GM19372 (cell line): ENCODE measurements around the gene ATG4D.
A peak's percentile ranks its signal among the peaks of the same experiment; 100 is the strongest.
"Not testable (repeated sequence)": the region's sequence is repeated elsewhere in the genome, so short reads cannot be mapped to it uniquely, and the experiment has no call there.

Experiments
- ATAC-seq: cut with Tn5 transposase; IDR thresholded peaks from one replicate; pipeline ENCODE4 v1.9.1; 2021; ENCODE audit warnings: mild to moderate bottlenecking, low read depth, moderate library complexity; ENCODE audit not compliant: unreplicated experiment

The ATG4D gene

GRCh38 chr19:10550336-10550735 lies 6.6 kb downstream of the ATG4D start:
- no peak for ATAC-seq

DNA sequence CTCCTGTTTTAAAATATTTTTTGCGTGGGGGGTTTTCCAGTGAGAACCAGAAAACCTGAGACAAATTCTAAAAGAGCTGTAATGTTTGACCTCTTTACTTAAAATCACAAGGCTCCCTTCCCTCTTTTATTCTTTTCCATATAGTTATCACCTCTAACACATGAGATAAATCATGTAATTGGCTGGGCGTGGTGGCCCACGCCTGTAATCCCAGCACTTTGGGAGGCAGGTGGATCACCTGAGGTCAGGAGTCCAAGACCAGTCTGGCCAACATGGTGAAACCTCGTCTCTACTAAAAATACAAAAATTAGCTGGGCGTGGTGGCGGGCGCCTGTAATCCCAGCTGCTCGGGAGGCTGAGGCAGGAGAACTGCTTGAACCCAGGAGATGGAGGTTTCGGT lies 7.3 kb downstream of the ATG4D start:
- ATAC-seq: not testable (repeated sequence)

- ATAC-seq: no peak
These were observed 8.1 kb downstream of the ATG4D start for GRCh38 chr19:10551698-10552301.

GRCh38 chr19:10552510-10553053 lies 8.9 kb downstream of the ATG4D start:
- no peak for ATAC-seq

- no peak for ATAC-seq
These were observed 9.5 kb downstream of the ATG4D start for GRCh38 chr19:10553087-10553667.

DNA sequence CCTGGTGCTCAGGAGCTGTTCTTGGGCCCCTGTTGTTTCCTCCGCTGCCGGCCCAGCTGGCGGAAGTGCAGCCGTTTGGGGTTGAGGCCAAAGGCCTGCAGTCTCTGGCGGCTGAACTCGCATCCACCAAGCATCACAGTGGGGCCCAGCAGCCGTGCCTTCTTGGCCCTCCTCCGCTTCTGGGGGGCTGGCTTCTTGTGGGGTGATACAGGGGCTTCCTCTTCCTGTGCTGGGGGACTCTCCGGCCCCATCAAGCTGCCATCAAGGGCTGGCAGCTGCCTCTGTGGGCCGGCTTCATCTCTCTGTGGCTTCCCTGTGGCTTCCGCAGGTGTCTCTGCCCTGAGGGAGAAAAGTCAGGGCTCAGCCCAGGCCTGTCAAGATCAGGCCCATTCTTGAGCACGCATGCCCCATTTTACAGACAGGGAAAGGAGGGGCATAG lies 10.3 kb downstream of the ATG4D start:
- no peak for ATAC-seq

GRCh38 chr19:10554760-10555609 lies 11.3 kb downstream of the ATG4D start:
- ATAC-seq: no peak

- no peak for ATAC-seq
These were observed 11.9 kb downstream of the ATG4D start for GRCh38 chr19:10555610-10555973.

DNA sequence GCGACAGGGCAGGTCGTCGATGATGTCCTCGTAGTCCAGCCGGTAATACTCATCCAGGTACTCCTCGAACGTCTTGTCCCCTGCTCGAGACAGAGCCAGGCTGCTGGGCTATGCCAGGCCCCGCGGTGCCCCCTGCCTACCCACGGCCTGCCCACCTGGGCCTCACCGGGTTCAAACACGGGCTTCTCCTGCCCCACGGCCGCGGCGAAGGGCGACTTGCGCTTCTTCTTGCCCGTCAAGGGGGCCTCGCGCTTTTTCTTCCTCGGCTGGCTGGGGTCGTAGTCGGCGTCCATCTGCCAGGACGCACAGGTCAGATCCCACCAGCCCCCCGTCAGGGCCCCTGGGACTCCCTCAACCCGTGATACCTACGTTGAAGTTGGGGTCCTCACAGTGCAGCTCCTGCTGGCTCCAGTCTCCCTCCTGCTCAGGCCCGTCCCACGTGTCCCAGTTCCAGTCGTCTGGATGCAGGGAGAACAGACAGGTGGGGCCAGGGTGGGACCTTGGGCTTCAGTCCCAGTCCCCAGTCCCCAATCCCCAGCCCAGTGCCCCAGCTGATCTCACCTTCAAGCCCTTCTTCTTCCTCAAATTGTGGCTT lies 14.0 kb downstream of the ATG4D start:
- no peak for ATAC-seq

DNA sequence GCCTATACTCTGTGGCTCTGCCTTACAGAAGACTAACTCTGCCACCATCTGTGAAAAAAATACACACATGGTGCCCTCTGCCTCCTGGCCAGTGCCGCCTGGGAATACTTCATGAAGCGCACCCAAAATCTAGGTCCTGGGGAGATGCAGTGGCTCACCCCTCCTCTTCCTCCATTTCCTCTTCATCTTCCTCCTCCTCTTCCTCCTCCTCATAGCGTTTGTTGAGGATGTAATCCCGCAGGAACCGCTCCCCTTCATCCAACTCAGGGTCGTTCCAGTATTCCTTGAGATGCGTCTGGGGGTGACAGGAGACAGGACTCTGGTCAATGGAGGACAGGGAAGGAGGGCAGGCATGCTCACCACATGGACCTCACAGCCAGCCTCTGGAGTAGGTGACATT lies 16.4 kb downstream of the ATG4D start:
- ATAC-seq: no peak

DNA sequence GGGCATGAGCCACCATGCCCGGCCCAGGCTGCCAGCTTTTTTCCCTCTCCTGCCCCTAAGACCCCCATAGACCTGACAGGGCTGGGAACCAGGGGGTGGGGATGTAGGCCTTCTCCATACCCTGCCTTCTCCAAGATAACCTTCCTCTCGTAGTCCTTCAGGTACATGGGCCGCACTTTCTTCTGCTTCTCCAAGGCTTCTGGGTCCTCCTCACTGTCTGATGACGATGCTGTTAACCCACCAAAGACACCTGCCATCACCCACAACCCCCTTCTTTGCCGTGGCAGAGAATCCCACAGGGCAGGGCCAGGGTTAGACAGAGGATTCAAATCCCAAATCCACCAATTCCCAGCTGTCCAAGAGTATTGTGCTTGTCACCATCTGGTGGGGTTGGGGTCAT lies 18.9 kb downstream of the ATG4D start:
- ATAC-seq: no peak

DNA sequence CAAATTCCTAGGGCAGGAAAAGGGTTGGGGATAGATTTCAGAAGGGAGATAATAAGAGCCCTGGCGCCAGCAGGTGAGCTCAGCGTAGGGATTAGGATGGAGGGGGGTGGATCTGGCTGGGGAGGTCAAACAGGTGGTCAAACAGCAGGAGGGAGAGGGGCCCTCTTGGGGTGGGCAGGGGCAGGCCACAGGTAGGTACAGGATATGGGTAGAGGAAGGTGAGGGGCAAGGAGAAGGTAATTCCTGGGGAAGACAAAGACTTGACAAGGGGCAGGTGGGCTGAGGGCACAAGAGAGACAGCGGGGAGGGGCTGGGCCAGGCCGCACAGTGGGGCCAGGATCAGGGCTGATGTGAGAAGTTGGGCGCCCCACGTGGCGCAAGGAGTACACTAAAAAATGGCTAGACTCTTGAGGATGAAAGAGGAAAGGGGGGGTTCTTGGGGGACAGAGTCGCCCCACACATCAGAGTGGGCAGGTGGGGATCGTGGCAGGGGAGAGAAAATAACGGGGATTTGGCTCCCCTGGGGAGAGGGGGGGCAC lies 21.4 kb downstream of the ATG4D start:
- ATAC-seq: no peak

GRCh38 chr19:10565567-10566407 lies 22.1 kb downstream of the ATG4D start, which contains the start of gene KRI1:
TSS of gene KRI1 (minus strand) at chr19:10566010. CDS start at chr19:10565999, 11 bp downstream.
- peak; percentile 50 for ATAC-seq

DNA sequence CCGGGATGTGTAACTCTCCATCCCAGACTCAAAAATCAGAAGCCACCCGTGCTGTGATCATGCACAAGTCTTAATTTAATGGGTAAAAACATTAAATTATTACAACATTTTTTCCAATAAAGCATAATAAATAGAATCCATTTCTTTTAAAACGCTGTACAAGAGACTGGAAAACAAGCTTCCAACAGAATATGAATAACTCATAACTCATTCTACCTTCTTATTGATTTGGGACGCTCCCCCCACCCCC lies 22.6 kb downstream of the ATG4D start:
- ATAC-seq: no peak

GRCh38 chr19:10566658-10567410 lies 23.1 kb downstream of the ATG4D start:
- no peak for ATAC-seq

DNA sequence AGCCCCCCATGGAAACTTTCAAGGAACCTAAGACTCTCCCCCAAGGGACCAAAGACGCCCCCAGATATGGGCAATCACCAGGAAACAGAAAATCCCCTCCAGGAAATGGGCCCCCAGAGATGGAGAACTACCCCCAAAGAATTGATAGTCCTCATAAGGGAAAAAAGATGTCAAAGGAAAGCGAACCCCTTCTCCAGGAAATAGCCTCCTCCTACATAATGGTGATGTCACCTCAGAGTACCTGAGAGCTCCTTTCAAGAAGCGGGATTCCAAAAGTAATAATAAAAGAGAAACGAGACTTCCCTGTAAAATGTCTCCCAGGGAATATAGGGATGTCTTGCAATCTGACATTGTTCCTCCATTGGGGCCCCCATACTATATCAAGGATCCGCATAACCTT lies 24.0 kb downstream of the ATG4D start:
- no peak for ATAC-seq

DNA sequence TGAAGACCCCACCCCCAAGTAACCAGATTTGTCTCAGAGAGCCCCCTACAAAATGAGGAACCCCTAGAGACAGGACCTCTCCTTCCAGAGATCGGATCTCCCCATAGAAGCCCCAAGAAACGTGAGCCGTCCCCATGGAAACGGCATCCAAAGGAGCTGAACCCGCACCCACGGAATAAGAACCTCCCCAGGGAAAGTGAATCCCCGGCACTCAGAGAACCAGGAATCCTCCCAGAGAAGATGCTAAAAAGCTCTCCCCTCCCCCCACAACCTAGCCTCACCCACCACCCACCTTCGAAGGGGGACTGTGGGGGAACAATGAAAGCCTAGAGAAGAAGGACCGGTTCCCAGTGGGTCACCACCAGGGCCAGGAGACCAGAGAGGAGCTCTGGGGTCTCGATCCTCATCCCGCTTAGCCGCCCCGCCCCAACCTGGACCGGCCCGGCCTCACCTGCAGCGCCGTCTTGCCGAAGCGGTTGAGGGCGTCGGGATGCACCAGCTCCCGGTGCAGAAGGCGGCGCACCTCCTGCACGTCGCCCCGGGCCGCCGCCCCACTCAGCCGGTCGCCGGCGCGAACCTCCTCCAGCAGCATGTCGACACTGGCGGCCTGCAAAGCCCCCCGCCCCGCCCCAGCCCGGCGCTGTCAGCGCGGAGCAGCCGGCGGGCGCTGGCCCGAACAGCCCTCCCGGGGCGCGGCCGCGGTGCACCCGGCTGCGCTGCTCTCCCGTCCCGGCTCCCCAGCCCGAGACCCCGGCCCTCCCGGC lies 24.5 kb downstream of the ATG4D start:
- no peak for ATAC-seq

DNA sequence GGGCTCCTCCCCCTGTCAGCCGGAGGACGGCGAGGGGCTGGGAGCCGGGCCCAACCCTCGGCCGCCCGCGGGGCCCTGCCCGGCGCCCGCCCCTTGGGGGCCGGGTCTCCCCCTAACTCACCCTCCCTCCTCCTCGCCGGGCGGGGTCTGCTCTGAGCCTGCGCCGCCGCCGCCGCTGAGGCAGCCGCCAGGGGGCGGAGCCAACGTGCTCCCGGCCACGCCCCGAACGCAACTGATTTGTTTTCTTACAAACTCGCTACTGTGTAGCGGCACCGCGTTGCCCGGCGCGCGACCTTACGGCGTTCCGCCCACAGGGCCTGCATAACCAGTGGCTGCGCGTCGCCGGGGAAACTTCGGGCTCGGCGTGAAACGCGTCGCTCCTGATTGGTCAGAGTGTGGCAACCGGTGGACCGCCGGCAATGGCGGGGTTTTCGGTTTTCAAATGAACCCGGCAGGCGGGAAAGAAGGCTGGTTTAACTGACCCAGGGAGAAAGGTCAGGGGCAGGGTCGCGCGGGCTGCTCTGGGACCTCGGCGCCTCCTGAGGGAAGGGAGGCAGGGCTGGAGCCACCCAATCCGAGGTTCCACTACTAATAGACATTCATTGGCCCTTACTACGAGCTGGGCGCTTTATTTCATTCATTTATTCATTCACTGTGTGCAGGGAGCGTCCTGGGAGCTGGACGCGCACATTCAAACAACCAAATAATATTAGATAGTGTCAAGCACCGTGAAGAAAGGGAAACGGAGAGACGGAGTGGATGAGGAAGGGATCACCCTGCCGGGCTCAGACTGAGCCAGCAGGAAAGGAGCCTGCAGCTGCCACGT lies 25.3 kb downstream of the ATG4D start, which contains the start of gene CDKN2D:
Gene CDKN2D, minus strand, starts transcription at position 154 of the 826 bp plus-strand sequence. CDS start 326 bp downstream, outside the sequence.
- peak; percentile 63 for ATAC-seq
